Chondrocyte (in vitro differentiated cells): ENCODE results near the gene KLF16. TPM values are rescaled to one million over a fixed set of nuclear protein-coding genes. Genes with fewer than 3 reads are reported as not detected.
A peak's percentile ranks its signal among the peaks of the same experiment; 100 is the strongest.

ENCODE experiments used
- DNase-seq: peaks from one replicate; pipeline ENCODE4 v3.0.0; 2021; ENCODE audit warnings: mixed read lengths, low spot score
- H3K27ac Mint-ChIP-seq: one replicate; pipeline ENCODE4 v1.8.0; 2021; ENCODE audit warnings: mild to moderate bottlenecking, moderate library complexity, mixed read lengths; ENCODE audit not compliant: unreplicated experiment
- H3K27me3 Mint-ChIP-seq: 2 replicates; pipeline ENCODE4 v1.8.0; 2021; ENCODE audit warnings: low read depth, mixed read lengths
- H3K36me3 Mint-ChIP-seq: 2 replicates; pipeline ENCODE4 v1.8.0; 2021; ENCODE audit warnings: low read depth, mixed read lengths
- H3K4me1 Mint-ChIP-seq: 2 replicates; pipeline ENCODE4 v1.8.0; 2021; ENCODE audit warnings: low read depth, mild to moderate bottlenecking, mixed read lengths
- H3K4me3 Mint-ChIP-seq: one replicate; pipeline ENCODE4 v1.8.0; 2021; ENCODE audit warnings: mild to moderate bottlenecking, moderate library complexity, mixed read lengths; ENCODE audit not compliant: unreplicated experiment
- H3K9me3 Mint-ChIP-seq: 2 replicates; pipeline ENCODE4 v1.8.0; 2021; ENCODE audit warnings: low read depth, mixed read lengths
- total RNA-seq: library from RNA; stranded (reverse); gene quantifications from 3 replicates; pipeline ENCODE4 v1.2.1, GENCODE V29; 2021
- TF ChIP-seq, protein P1 (sequence below): fragments of 200-600 bp; sonication (generic); IDR thresholded peaks from 2 replicates; pipeline ENCODE4 v1.5.0; 2021; ENCODE audit warnings: antibody characterized with exemption, mild to moderate bottlenecking, moderate library complexity

KLF16 gene
- total RNA-seq, 1 donor from 2014 or later, result 38.9 TPM

DNA sequence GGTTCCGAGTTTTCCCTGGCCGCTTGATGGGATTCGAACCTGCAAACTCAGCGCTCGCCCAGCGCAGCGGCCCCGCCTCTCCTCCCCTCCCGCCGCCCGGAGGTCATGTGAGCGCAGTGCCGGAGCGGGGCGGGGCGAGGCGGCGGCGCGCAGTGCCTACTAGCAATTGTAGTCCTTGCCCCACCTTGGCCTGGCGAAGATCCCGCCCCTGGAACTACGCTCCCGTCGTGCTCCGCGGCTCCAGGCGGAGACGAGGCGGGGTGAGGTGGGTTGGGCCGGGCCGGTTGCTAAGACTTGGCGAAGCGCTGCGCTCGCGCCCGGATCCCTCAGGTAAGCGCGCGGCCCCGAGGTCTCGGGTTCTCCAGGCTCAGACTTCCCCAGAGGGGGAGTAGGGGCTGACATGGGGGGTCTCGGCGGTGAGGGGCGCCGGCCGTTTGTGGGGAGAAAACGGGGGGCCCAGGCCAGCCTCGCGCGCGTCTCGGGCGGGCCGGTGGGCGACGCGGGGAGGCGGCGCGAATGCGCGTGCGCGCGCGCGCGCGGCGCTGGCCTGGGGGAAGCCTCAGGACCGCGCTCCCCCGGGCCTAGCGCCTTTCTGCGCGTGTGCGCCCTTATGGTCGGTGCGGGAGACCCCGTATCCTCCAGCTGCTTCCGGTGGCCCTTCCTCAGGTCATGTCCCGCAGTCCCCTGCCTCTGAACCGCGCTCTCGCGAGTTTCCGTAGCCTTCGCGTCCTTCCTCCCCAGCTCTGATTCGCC is 41.9 kb upstream of the KLF16 start, which contains the start of the genes ADAT3 and SCAMP4:
Gene ADAT3 (plus strand): TSS at position 290 of the 753 bp plus-strand sequence. CDS start 6,649 bp downstream, outside the sequence.
Gene SCAMP4 (plus strand): TSS at position 290 of the 753 bp plus-strand sequence. CDS start 9,621 bp downstream, outside the sequence.
- Mint-ChIP-seq H3K9me3 (no peaks in the 10 kb centered on the region), H3K4me3 (peak within 1 kb of the TSS; percentile 84), H3K27ac (peak within 1 kb of the TSS; percentile 91), H3K27me3 (no peaks in the 10 kb centered on the region), H3K36me3 (no peaks in the 10 kb centered on the region), H3K4me1 (peaks cover 39% of the 10 kb centered on the region)
- DNase-seq, result peak; percentile 100
- TF ChIP-seq, protein P1, sequence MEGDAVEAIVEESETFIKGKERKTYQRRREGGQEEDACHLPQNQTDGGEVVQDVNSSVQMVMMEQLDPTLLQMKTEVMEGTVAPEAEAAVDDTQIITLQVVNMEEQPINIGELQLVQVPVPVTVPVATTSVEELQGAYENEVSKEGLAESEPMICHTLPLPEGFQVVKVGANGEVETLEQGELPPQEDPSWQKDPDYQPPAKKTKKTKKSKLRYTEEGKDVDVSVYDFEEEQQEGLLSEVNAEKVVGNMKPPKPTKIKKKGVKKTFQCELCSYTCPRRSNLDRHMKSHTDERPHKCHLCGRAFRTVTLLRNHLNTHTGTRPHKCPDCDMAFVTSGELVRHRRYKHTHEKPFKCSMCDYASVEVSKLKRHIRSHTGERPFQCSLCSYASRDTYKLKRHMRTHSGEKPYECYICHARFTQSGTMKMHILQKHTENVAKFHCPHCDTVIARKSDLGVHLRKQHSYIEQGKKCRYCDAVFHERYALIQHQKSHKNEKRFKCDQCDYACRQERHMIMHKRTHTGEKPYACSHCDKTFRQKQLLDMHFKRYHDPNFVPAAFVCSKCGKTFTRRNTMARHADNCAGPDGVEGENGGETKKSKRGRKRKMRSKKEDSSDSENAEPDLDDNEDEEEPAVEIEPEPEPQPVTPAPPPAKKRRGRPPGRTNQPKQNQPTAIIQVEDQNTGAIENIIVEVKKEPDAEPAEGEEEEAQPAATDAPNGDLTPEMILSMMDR, result no peak

DNA sequence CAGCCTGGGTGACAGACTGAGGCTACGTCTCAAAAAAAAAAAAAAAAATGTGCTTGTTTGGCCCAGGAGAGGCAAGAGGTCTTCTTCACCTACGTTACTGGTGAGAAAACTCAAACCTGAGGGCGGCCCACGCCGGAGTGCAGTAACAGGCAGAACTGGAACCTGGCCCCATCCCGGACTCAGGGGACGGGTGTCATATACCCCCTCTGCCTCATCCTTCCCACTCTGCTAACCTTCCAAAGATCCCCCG is 41.4 kb upstream of the KLF16 start:
- H3K4me3 Mint-ChIP-seq, result peak overlapping the region; percentile 73
- no peaks in the 10 kb centered on the region for H3K27me3 Mint-ChIP-seq
- peak overlapping the region; percentile 83 for H3K27ac Mint-ChIP-seq
- H3K9me3 Mint-ChIP-seq, result no peaks in the 10 kb centered on the region
- no peak for DNase-seq
- H3K36me3 Mint-ChIP-seq, result no peaks in the 10 kb centered on the region
- TF ChIP-seq, protein P1, result no peak
- H3K4me1 Mint-ChIP-seq, result peaks cover 34% of the 10 kb centered on the region

DNA sequence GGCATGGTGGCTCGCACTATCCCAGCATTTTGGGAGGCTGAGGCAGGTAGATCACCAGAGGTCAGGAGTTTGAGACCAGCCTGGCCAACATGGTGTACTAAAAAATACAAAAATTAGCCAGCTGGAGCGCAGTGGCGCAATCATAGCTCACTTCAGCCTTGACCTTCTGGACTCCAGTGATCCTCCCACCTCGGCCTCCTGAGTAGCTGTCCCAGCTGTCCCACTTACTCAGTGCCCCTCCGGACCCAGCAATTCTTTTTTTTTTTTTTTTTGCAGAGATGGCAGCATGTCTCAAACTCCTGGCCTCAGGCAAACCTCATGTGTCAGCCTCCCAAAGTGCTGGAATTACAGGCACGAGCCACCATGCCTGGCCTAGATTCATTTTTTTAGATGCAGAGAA is 39.5 kb upstream of the KLF16 start:
- Mint-ChIP-seq H3K4me3 (no peak overlapping the region), H3K27me3 (no peaks in the 10 kb centered on the region), H3K9me3 (no peaks in the 10 kb centered on the region), H3K36me3 (no peaks in the 10 kb centered on the region), H3K27ac (peak overlapping the region; percentile 77), H3K4me1 (peaks cover 23% of the 10 kb centered on the region)
- TF ChIP-seq, protein P1, result no peak
- no peak for DNase-seq

DNA sequence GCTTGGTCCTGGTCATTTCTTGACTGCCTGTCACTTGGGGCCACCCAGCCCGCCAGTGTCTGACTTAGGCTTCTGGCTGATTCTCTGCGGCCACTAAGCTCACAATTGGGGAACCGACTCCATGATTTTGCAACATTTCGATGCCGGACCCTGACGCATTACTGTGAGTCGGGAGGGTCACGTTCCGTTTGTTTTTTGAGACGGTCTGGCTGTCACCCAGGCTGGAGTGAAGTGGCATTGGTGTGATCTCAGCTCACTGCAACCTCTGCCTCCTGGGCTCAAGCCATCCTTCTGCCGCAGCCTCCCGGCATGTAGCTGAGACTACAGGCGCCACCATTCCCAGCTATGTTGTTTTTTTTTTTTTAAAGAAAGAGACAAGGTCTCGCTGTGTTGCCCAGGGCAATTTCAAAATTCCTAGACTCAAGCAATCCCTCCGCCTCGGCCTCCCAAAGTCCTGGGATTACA is 38.6 kb upstream of the KLF16 start:
- peaks cover 29% of the 10 kb centered on the region for H3K4me1 Mint-ChIP-seq
- H3K27me3 Mint-ChIP-seq, result no peaks in the 10 kb centered on the region
- no peak overlapping the region for H3K4me3 Mint-ChIP-seq
- no peak overlapping the region for H3K27ac Mint-ChIP-seq
- TF ChIP-seq, protein P1, result no peak
- no peaks in the 10 kb centered on the region for H3K36me3 Mint-ChIP-seq
- no peak for DNase-seq
- H3K9me3 Mint-ChIP-seq, result no peaks in the 10 kb centered on the region

DNA sequence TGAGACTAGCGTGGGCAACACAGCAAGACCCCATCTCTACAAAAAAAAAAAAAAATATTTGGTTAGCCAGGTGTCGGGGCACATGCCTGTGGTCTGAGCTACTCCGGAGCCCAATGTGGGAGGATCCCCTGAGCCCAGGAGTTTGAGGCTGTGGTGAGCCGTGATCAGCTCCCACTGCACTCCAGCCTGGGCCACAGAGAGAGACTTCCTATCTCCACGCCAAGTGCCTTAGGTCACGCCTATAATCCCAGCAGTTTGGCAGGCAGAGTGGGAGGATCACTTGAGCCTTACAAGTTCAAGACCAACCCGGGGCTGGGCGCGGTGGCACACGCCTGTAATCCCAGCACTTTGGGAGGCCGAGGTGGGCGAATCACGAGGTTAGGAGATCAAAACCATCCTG is 33.1 kb upstream of the KLF16 start:
- H3K27ac Mint-ChIP-seq, result no peak overlapping the region
- no peaks in the 10 kb centered on the region for H3K27me3 Mint-ChIP-seq
- no peaks in the 10 kb centered on the region for H3K9me3 Mint-ChIP-seq
- TF ChIP-seq, protein P1, result no peak
- H3K4me3 Mint-ChIP-seq, result no peak overlapping the region
- H3K4me1 Mint-ChIP-seq, result peaks cover 6% of the 10 kb centered on the region
- DNase-seq, result no peak
- H3K36me3 Mint-ChIP-seq, result no peaks in the 10 kb centered on the region
